ENCODE results near the gene KRTAP2-4. TPM values are rescaled to one million over a fixed set of nuclear protein-coding genes. Genes with fewer than 3 reads are reported as not detected.
"Not testable (repeated sequence)": the region's sequence is repeated elsewhere in the genome, so short reads cannot be mapped to it uniquely, and the experiment has no call there.

Gene KRTAP2-4
- total and polyA plus RNA-seq, 2 of the 13 experiments (the other 11 are each of a cell fraction or from before 2014, with no cell fraction given) = not detected

DNA sequence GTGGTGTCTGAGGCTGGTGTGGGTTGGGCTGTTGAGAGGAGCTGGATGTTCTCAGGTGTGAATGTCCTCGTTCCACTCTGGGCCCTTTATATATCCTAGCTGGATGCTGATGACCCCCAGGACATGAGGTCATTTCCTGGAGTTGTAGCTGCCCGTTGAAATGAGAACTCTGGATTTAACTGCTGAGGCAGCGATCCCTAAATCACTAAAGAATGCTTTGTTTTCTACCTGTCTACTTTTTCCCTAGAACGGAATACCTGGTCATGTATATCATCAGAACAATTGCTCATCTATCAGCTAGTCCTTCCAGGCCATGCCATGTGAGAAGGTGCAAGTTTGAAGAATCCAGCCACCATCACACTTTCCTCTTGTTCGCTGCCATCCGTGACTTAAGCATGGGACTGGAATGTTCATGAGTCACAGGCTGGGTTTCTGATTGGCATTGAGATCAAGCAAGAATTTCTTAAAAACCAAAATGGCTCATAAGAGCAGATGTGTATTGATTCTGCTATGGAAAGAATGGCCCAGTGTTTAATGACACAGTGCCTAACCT is 5.6 kb downstream of the KRTAP2-4 start, which contains the start of gene KRTAP2-3 (continued):
- TF ChIP-seq, protein P1, sequence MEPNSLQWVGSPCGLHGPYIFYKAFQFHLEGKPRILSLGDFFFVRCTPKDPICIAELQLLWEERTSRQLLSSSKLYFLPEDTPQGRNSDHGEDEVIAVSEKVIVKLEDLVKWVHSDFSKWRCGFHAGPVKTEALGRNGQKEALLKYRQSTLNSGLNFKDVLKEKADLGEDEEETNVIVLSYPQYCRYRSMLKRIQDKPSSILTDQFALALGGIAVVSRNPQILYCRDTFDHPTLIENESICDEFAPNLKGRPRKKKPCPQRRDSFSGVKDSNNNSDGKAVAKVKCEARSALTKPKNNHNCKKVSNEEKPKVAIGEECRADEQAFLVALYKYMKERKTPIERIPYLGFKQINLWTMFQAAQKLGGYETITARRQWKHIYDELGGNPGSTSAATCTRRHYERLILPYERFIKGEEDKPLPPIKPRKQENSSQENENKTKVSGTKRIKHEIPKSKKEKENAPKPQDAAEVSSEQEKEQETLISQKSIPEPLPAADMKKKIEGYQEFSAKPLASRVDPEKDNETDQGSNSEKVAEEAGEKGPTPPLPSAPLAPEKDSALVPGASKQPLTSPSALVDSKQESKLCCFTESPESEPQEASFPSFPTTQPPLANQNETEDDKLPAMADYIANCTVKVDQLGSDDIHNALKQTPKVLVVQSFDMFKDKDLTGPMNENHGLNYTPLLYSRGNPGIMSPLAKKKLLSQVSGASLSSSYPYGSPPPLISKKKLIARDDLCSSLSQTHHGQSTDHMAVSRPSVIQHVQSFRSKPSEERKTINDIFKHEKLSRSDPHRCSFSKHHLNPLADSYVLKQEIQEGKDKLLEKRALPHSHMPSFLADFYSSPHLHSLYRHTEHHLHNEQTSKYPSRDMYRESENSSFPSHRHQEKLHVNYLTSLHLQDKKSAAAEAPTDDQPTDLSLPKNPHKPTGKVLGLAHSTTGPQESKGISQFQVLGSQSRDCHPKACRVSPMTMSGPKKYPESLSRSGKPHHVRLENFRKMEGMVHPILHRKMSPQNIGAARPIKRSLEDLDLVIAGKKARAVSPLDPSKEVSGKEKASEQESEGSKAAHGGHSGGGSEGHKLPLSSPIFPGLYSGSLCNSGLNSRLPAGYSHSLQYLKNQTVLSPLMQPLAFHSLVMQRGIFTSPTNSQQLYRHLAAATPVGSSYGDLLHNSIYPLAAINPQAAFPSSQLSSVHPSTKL (CRISPR knock-in tag; IDR thresholded peaks at IDR 0.05) = 0 out of 2 replicates have a peak, but pooled peaks have one; percentile 13

DNA sequence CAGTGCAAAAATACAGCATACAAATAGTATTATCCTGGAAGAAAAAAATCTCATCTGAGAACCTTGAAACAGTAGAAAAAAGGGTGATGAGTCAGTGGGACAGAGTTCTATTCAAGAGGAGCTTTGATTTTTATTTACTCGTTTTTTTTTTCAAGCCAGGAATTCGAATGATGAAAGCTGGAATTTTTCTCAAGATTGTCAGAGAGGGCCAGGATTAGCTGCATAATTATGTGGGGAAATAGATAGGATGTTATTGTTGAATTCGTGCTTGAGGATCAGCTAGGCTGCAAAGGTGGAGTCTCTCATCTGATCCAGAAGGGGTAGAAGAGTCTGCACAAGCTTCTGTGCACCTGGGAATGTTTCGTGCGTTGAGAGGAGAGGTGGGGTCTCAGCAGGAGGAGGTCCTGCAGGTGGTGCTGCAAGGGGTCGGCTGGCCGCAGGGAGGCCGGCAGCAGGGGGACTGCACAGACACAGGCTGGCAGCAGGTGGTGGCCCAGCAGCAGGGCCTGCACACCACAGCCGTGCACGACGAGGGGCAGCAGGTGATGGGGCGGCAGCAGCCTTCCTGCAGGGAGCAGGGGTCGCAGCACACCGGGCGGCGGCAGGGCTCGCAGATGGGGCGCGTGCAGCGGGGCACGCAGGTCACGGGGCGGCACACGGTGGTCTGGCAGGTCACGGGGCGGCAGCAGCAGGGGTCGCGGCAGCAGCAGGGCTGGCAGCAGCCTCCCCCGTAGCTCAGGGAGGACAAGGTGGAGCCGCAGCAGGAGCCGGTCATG is 6.2 kb downstream of the KRTAP2-4 start:
- Histone ChIP-seq H3K27ac (ENCODE audit: extremely low read length, insufficient read depth, low read length) (peak overlapping the region; percentile 79), H3K4me2 (ENCODE audit: low read depth, low read length) (peak overlapping the region; percentile 51), H3K9ac (ENCODE audit: insufficient read depth, low read depth, low read length) (peak overlapping the region; percentile 51), H3K4me1 (ENCODE audit: insufficient read depth, low read length) (peaks cover 55% of the 10 kb centered on the region)
- H3K36me3 ChIP-seq (replicated peaks in 1 of 2; ENCODE audit: control insufficient read depth in 1 of 2, insufficient read depth in 2 of 2, low read length in 2 of 2); H3K9me3 ChIP-seq (ENCODE audit: low read length); H3K4me3 ChIP-seq (replicated peaks in 1 of 3; ENCODE audit: insufficient read depth in 1 of 3, low read depth in 2 of 3, low read length in 3 of 3); H3K27me3 ChIP-seq (ENCODE audit: control insufficient read depth in 1 of 2, insufficient read depth in 2 of 2, low read length in 2 of 2); FAIRE-seq; H4K20me1 ChIP-seq (ENCODE audit: insufficient read depth, low read length); CTCF ChIA-PET (ENCODE audit: low intra/inter-chr PET ratio, low total read pairs); BruUV-seq (replicated peaks); H3K79me2 ChIP-seq (ENCODE audit: insufficient read depth, low read length); H2AFZ ChIP-seq (ENCODE audit: low read length): not testable (repeated sequence)
- POLR2A ChIA-PET = interaction anchor here (0.7 to 1.6 kb wide), 10 partner anchors 11 to 157 kb away, joined by 3 to 15 read pairs (median 4); partner anchors contain the start of gene KRTAP3-1
- peak; percentile 91 for ATAC-seq
- intact Hi-C loops (cut with micrococcal nuclease; ENCODE audit: unreplicated experiment) (loop anchor here (2.0 kb wide), 1 partner anchor 51 kb away; the partner anchor contains the start of gene KRTAP3-1), in situ Hi-C loops (cut with HindIII; ENCODE audit: extremely low pct_ligation_motif_present, low pct_unique_long_range_greater_than_20kb) (loop anchor here (5.0 to 10.0 kb wide), 2 partner anchors 52 to 105 kb away; partner anchors contain the start of gene KRTAP3-1)
- WGBS (ENCODE audit: low lambda C conversion rate) = 23% methylated on average over 8 of the region's 31 CpGs
- peak; percentile 99 for DNase-seq (ENCODE audit: low spot score)
- TF ChIP-seq, protein P2, sequence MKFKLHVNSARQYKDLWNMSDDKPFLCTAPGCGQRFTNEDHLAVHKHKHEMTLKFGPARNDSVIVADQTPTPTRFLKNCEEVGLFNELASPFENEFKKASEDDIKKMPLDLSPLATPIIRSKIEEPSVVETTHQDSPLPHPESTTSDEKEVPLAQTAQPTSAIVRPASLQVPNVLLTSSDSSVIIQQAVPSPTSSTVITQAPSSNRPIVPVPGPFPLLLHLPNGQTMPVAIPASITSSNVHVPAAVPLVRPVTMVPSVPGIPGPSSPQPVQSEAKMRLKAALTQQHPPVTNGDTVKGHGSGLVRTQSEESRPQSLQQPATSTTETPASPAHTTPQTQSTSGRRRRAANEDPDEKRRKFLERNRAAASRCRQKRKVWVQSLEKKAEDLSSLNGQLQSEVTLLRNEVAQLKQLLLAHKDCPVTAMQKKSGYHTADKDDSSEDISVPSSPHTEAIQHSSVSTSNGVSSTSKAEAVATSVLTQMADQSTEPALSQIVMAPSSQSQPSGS (CRISPR knock-in tag; IDR thresholded peaks at IDR 0.05) = 0 out of 2 replicates have a peak, but pooled peaks have one; percentile 33
- TF ChIP-seq, protein P3, sequence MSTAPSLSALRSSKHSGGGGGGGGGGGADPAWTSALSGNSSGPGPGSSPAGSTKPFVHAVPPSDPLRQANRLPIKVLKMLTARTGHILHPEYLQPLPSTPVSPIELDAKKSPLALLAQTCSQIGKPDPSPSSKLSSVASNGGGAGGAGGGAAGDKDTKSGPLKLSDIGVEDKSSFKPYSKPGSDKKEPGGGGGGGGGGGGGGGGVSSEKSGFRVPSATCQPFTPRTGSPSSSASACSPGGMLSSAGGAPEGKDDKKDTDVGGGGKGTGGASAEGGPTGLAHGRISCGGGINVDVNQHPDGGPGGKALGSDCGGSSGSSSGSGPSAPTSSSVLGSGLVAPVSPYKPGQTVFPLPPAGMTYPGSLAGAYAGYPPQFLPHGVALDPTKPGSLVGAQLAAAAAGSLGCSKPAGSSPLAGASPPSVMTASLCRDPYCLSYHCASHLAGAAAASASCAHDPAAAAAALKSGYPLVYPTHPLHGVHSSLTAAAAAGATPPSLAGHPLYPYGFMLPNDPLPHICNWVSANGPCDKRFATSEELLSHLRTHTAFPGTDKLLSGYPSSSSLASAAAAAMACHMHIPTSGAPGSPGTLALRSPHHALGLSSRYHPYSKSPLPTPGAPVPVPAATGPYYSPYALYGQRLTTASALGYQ (CRISPR knock-in tag; IDR thresholded peaks at IDR 0.05) = peak; percentile 91; the same call in 1 of the 2 replicates
- TF ChIP-seq, protein P4, sequence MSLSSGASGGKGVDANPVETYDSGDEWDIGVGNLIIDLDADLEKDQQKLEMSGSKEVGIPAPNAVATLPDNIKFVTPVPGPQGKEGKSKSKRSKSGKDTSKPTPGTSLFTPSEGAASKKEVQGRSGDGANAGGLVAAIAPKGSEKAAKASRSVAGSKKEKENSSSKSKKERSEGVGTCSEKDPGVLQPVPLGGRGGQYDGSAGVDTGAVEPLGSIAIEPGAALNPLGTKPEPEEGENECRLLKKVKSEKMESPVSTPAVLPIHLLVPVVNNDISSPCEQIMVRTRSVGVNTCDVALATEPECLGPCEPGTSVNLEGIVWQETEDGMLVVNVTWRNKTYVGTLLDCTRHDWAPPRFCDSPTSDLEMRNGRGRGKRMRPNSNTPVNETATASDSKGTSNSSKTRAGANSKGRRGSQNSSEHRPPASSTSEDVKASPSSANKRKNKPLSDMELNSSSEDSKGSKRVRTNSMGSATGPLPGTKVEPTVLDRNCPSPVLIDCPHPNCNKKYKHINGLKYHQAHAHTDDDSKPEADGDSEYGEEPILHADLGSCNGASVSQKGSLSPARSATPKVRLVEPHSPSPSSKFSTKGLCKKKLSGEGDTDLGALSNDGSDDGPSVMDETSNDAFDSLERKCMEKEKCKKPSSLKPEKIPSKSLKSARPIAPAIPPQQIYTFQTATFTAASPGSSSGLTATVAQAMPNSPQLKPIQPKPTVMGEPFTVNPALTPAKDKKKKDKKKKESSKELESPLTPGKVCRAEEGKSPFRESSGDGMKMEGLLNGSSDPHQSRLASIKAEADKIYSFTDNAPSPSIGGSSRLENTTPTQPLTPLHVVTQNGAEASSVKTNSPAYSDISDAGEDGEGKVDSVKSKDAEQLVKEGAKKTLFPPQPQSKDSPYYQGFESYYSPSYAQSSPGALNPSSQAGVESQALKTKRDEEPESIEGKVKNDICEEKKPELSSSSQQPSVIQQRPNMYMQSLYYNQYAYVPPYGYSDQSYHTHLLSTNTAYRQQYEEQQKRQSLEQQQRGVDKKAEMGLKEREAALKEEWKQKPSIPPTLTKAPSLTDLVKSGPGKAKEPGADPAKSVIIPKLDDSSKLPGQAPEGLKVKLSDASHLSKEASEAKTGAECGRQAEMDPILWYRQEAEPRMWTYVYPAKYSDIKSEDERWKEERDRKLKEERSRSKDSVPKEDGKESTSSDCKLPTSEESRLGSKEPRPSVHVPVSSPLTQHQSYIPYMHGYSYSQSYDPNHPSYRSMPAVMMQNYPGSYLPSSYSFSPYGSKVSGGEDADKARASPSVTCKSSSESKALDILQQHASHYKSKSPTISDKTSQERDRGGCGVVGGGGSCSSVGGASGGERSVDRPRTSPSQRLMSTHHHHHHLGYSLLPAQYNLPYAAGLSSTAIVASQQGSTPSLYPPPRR (CRISPR knock-in tag; IDR thresholded peaks at IDR 0.05; ENCODE audit: borderline replicate concordance) = peak; percentile 70; the same call in 1 of the 2 replicates
- TF ChIP-seq NR2F1 (CRISPR knock-in tag; IDR thresholded peaks at IDR 0.05) = peak in 1 of 2 experiments; percentile 64; a peak in 1 of 4 replicates

Data from HepG2 (cell line).